Keratinocyte (primary cell): ENCODE measurements around the gene ARPC5. TPM values are rescaled to one million over a fixed set of nuclear protein-coding genes. Genes with fewer than 3 reads are reported as not detected.

Experiments
- DNase-seq: peaks from one replicate; pipeline ENCODE4 v3.0.0-alpha.2; 2011; ENCODE audit warnings: low read depth, missing footprints, low spot score
- FAIRE-seq: peaks from 2 replicates; lab custom pipeline; 2011; peaks lifted over from hg19 to GRCh38; lab: Jason Lieb, UNC
- H2AFZ ChIP-seq: 2 replicates; pipeline ENCODE4 v1.6.0; 2012; ENCODE audit warnings: low read length, control low read depth, inconsistent platforms; ENCODE audit not compliant: control insufficient read depth
- H3K27ac ChIP-seq: 2 replicates; pipeline ENCODE4 v1.5.1; 2011; ENCODE audit warnings: low read length; ENCODE audit not compliant: control insufficient read depth, insufficient read depth
- H3K27me3 ChIP-seq: 3 replicates; pipeline ENCODE4 v1.6.0; 2011; ENCODE audit warnings: low read length; ENCODE audit not compliant: control insufficient read depth, insufficient read depth; ENCODE audit errors: extremely low read depth
- H3K36me3 ChIP-seq, 2 experiments: 2 replicates in 1 of 2; 3 replicates in 1 of 2; pipeline ENCODE4 v1.5.1; 2011; ENCODE audit warnings: low read length in 2 of 2, mild to moderate bottlenecking in 1 of 2; ENCODE audit not compliant: control insufficient read depth in 2 of 2, insufficient read depth in 2 of 2; ENCODE audit errors: extremely low read depth in 1 of 2
- H3K4me1 ChIP-seq: 3 replicates; pipeline ENCODE4 v1.5.1; 2011; ENCODE audit warnings: low read length; ENCODE audit not compliant: control insufficient read depth, insufficient read depth; ENCODE audit errors: extremely low read depth
- H3K4me2 ChIP-seq: 3 replicates; pipeline ENCODE4 v1.6.0; 2011; ENCODE audit warnings: low read depth, low read length; ENCODE audit not compliant: control insufficient read depth, insufficient read depth; ENCODE audit errors: extremely low read depth
- H3K4me3 ChIP-seq, 3 experiments: fragments of 200-600 bp in 1 of 3; sonication (generic) in 1 of 3; 2 replicates in 2 of 3; 3 replicates in 1 of 3; pipeline ENCODE4 v1.5.1; 2011 to 2016; ENCODE audit warnings: low read length in 3 of 3, mild to moderate bottlenecking in 3 of 3, control low read depth in 2 of 3, inconsistent platforms in 1 of 3, low read depth in 1 of 3, mixed read lengths in 1 of 3, mixed run types in 1 of 3, moderate library complexity in 1 of 3; ENCODE audit not compliant: control insufficient read depth in 2 of 3, insufficient read depth in 2 of 3; ENCODE audit errors: extremely low read depth in 1 of 3
- H3K79me2 ChIP-seq: 2 replicates; pipeline ENCODE4 v1.6.0; 2012; ENCODE audit warnings: low read length; ENCODE audit not compliant: control insufficient read depth, insufficient read depth
- H3K9ac ChIP-seq: 3 replicates; pipeline ENCODE4 v1.6.0; 2011; ENCODE audit warnings: low read length; ENCODE audit not compliant: control insufficient read depth, insufficient read depth; ENCODE audit errors: extremely low read depth
- H3K9me1 ChIP-seq: 3 replicates; pipeline ENCODE4 v1.6.0; 2011; ENCODE audit warnings: low read length; ENCODE audit not compliant: control insufficient read depth, insufficient read depth; ENCODE audit errors: extremely low read depth
- H3K9me3 ChIP-seq: 2 replicates; pipeline ENCODE4 v1.5.1; 2012; ENCODE audit warnings: low read depth, low read length; ENCODE audit not compliant: control insufficient read depth
- H4K20me1 ChIP-seq: 3 replicates; pipeline ENCODE4 v1.6.0; 2011; ENCODE audit warnings: low read length; ENCODE audit not compliant: control insufficient read depth, insufficient read depth; ENCODE audit errors: extremely low read depth
- CTCF ChIP-seq, 3 experiments: IDR thresholded peaks in 1 of 3; conservative IDR thresholded peaks in 1 of 3; optimal IDR thresholded peaks in 1 of 3; 2 replicates in 2 of 3; 3 replicates in 1 of 3; pipeline versions ENCODE3 to v1.5.1; 2011; ENCODE audit warnings: low read length in 3 of 3, mild to moderate bottlenecking in 3 of 3, moderate library complexity in 2 of 3, control low read depth in 1 of 3, inconsistent platforms in 1 of 3; ENCODE audit not compliant: insufficient read depth in 2 of 3; ENCODE audit errors: extremely low read depth in 1 of 3
- EZH2 ChIP-seq: IDR thresholded peaks from one replicate; pipeline ENCODE4 v1.6.1; 2012; ENCODE audit warnings: inconsistent platforms, mild to moderate bottlenecking, low read length, moderate library complexity
- dilution Hi-C: fragments of 300-500 bp; cut with MboI; formaldehyde crosslinking; loops from one replicate; pipeline ENCODE4 v1.7.0; 2020; ENCODE audit warnings: low sequenced_read_pairs; ENCODE audit not compliant: extremely low pct_ligation_motif_present
- polyA plus RNA-seq, 5 experiments: library from polyadenylated mRNA; depleted of rRNA in 3 of 5; stranded (reverse) in 3 of 5; stranded (forward) in 1 of 5; unstranded in 1 of 5; fragments of >200 nt; gene quantifications; 1 replicate in 1 of 5; 2 replicates in 3 of 5; 3 replicates in 1 of 5; pipeline versions ENCODE4 v1.2.1 to v1.2.3, GENCODE V29; 2011 to 2012; ENCODE audit warnings: missing spikeins in 2 of 5, low read depth in 1 of 5, low replicate concordance in 1 of 5

Gene ARPC5
- polyA plus RNA-seq, 1 donor (not counting 4 experiments of a cell fraction or from before 2014, with no cell fraction given), result 255 TPM

DNA sequence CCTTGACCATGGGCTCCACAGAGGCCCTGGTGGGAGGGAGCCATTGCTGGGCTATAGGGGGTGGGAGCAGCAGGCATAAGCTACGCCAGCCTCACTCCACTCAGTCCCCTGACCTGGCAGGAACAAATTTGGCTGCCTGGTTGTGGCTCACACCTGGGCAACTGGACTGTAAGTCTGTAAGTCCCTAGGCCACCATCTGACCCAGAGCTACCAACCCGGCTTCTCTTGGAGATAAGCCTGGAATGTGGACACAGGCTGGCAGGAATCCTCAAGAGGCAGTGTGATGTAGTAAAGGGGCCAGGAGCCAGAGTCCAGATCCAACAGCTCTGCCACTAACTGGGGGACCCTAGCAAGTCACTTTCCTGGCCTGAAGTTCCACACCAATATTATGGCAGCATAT is 56.7 kb downstream of the ARPC5 start:
- no peak for DNase-seq
- Histone ChIP-seq H3K27me3 (no peaks in the 10 kb centered on the region), H2AFZ (no peak overlapping the region), H3K79me2 (no peaks in the 10 kb centered on the region), H3K36me3 (peaks cover 0 to 2% of the 10 kb centered on the region in 2 experiments), H3K9me1 (no peaks in the 10 kb centered on the region), H3K4me1 (no peaks in the 10 kb centered on the region), H3K4me2 (no peak overlapping the region), H4K20me1 (no peaks in the 10 kb centered on the region), H3K9ac (no peak overlapping the region), H3K9me3 (no peaks in the 10 kb centered on the region), H3K4me3 (no peak overlapping the region), H3K27ac (no peak overlapping the region)
- TF ChIP-seq EZH2 (no peak), CTCF (optimal IDR thresholded peaks at IDR 0.05 in 1 of 3, IDR thresholded peaks at IDR 0.05 in 1 of 3, conservative IDR thresholded peaks at IDR 0.05 in 1 of 3; ENCODE audit: extremely low read depth in 1 of 3, insufficient read depth in 2 of 3, low read length in 3 of 3) (no peak)
- dilution Hi-C loops, result no loop called here
- no peak for FAIRE-seq

DNA sequence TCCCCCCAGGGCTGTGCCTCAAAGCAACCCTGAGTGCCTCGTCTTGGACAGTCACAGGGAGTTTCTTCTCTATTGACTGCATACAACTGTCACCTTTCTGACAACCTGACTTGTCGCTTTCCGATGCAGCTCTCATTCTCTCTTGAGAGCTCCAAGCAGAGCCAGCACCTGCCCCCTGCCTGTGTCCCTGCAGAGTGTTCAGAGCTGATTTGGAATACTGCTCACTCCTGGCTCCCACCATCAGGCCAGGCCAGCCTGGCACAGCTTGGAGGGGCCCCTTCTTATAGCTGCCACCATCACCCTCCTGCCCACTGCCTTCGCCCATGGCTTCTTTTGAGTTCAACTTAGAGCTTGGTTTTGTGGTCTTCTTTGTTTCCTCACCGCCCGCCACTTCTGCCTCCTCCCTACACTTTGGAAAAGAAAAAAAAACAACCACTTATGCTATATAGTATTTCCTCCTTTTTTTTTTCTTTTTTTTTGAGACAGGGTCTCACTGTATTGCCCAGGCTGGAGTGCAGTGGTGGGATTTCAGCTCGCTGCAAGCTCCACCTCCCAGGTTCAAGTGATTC is 57.6 kb downstream of the ARPC5 start:
- Histone ChIP-seq H3K27me3 (no peaks in the 10 kb centered on the region), H3K4me1 (no peaks in the 10 kb centered on the region), H3K4me3 (no peak overlapping the region), H3K36me3 (peaks cover 0 to 4% of the 10 kb centered on the region in 2 experiments), H3K9ac (no peak overlapping the region), H2AFZ (no peak overlapping the region), H3K4me2 (no peak overlapping the region), H3K79me2 (no peaks in the 10 kb centered on the region), H4K20me1 (no peaks in the 10 kb centered on the region), H3K9me3 (no peaks in the 10 kb centered on the region), H3K27ac (no peak overlapping the region), H3K9me1 (no peaks in the 10 kb centered on the region)
- DNase-seq (no peak), FAIRE-seq (no peak)
- dilution Hi-C loops, result no loop called here
- TF ChIP-seq EZH2, result no peak
- no peak for TF ChIP-seq CTCF (optimal IDR thresholded peaks at IDR 0.05 in 1 of 3, IDR thresholded peaks at IDR 0.05 in 1 of 3, conservative IDR thresholded peaks at IDR 0.05 in 1 of 3; ENCODE audit: extremely low read depth in 1 of 3, insufficient read depth in 2 of 3, low read length in 3 of 3)
